Measurements from ENCODE around the gene FUCA2. TPM values are rescaled to one million over a fixed set of nuclear protein-coding genes. Genes with fewer than 3 reads are reported as not detected.

The FUCA2 gene
- total RNA-seq, 1 donor from 2014 or later = 58.7 TPM

DNA sequence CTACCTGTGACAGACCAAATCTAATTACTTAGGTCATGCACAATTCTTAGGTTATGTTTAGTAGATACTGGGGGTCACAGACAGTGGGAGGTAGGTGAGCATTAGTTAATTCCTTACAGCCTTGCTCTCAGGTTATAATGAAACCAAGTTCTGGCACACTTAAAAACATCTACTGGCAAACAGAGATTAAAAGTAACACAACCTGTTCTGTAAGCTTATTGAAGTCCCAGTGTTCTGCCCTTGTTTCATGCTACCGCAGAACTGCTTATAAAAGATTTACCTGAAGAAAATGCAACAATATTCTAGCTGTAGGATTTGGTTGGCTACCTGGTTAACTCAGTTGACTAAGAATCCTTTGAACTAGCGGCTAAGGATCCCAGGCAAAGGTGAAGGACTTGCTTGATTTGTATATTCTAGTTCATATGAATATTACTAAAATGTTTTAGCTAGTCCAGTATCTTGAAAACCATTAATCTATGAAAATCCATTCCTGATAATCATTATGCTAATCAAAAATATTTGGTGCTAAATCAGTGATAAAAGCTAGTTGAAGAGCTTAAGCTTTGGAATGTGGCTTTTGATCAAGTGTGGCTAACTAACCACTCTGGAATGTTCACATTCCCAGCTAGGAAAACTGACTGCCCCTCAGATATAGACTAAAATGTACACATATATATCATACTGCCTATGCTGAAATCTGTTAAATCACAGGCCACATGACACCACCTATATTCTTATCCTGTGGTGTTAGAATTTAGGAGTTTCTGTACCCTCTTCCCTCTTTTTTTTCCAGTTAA, 53.8 kb downstream of the FUCA2 start:
- H3K4me3 Mint-ChIP-seq (ENCODE audit: unreplicated experiment) = no peak overlapping the region
- peaks cover 8% of the 10 kb centered on the region for H3K4me1 Mint-ChIP-seq (ENCODE audit: unreplicated experiment)
- DNase-seq (ENCODE audit: extremely low spot score, unreplicated experiment) = no peak
- peaks cover 12% of the 10 kb centered on the region for H3K36me3 Mint-ChIP-seq (ENCODE audit: unreplicated experiment)
- TF ChIP-seq, protein P1, sequence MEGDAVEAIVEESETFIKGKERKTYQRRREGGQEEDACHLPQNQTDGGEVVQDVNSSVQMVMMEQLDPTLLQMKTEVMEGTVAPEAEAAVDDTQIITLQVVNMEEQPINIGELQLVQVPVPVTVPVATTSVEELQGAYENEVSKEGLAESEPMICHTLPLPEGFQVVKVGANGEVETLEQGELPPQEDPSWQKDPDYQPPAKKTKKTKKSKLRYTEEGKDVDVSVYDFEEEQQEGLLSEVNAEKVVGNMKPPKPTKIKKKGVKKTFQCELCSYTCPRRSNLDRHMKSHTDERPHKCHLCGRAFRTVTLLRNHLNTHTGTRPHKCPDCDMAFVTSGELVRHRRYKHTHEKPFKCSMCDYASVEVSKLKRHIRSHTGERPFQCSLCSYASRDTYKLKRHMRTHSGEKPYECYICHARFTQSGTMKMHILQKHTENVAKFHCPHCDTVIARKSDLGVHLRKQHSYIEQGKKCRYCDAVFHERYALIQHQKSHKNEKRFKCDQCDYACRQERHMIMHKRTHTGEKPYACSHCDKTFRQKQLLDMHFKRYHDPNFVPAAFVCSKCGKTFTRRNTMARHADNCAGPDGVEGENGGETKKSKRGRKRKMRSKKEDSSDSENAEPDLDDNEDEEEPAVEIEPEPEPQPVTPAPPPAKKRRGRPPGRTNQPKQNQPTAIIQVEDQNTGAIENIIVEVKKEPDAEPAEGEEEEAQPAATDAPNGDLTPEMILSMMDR (IDR thresholded peaks at IDR 0.05) = no peak
- H3K9me3 Mint-ChIP-seq (ENCODE audit: unreplicated experiment) = no peaks in the 10 kb centered on the region
- H3K27me3 Mint-ChIP-seq (ENCODE audit: unreplicated experiment) = no peaks in the 10 kb centered on the region
- H3K27ac Mint-ChIP-seq (ENCODE audit: unreplicated experiment) = no peak overlapping the region

DNA sequence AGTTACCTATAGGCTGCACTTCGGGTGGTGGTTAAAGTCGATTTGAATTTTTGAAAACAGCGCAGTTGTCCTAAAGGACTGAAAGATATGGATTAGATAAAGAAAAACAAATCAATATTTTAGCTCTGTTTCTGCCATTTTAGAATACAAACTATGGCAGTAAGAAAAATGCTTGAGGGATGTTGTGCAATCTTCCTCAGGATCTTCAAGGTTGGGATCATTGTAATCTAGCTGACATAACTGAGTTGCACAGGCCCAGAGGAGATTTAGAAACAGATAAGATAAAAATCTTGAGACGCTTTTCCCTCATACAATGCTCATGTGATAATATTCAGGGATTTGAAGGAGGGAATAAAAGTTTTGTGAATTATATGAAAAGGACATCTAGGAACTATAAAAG, 60.0 kb downstream of the FUCA2 start:
- no peak for DNase-seq (ENCODE audit: extremely low spot score, unreplicated experiment)
- TF ChIP-seq, protein P1 (IDR thresholded peaks at IDR 0.05) = no peak
- H3K4me1 Mint-ChIP-seq (ENCODE audit: unreplicated experiment) = peaks cover 18% of the 10 kb centered on the region
- no peaks in the 10 kb centered on the region for H3K9me3 Mint-ChIP-seq (ENCODE audit: unreplicated experiment)
- peak overlapping the region; percentile 93 for H3K4me3 Mint-ChIP-seq (ENCODE audit: unreplicated experiment)
- H3K27ac Mint-ChIP-seq (ENCODE audit: unreplicated experiment) = peak overlapping the region; percentile 89
- H3K27me3 Mint-ChIP-seq (ENCODE audit: unreplicated experiment) = no peaks in the 10 kb centered on the region
- peaks cover 4% of the 10 kb centered on the region for H3K36me3 Mint-ChIP-seq (ENCODE audit: unreplicated experiment)

DNA sequence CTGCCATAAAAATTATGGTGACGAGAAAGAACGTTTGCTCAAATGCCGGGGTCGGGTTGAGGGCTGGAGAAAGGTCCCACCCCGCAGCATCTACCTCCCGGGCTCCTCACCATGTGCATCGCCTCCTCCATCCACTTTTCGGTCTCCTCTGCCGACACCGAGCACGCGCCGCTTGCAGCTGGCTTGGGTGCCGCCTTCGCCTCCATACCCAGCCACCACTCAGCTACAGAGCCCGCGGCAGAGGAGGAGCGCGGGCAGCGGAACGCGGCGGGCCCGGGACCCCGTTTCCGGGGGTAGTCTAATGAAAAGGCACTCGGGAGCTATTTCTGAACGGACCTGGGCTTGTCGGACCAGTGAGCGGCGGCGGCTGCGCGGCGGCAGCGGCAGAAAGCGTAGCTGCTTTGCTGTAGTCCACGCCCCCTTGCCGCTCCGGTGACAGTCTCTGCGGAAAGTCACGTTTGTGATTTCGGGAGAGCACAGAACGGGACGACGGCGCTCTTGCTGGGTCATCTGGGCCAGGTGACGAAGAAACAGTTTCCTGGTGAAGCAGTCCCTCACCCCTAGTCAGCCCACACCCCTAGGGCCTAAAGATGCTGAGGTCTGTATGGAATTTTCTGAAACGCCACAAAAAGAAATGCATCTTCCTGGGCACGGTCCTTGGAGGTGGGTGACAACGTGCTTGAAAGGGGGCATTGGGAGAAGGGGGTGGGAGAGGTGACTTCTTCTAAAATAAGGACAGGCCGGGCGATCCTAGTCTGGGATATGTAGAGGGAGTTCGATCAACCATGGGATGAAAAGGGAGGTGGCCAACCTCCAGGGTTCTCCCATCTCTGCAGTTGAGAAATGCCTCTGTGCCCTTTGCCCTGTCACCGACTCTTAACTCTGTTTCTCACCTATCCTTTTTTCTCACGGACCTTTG, 60.8 kb downstream of the FUCA2 start, which contains the start of the genes ADAT2 and PEX3:
TSS of gene ADAT2 (minus strand) at position 243 of the 919 bp plus-strand sequence. CDS start at position 206, 37 bp downstream.
TSS of gene PEX3 (plus strand) at position 353 of the 919 bp plus-strand sequence. CDS start at position 591, 238 bp downstream.
- peak; percentile 97 for DNase-seq (ENCODE audit: extremely low spot score, unreplicated experiment)
- TF ChIP-seq, protein P1 (IDR thresholded peaks at IDR 0.05) = no peak
- Mint-ChIP-seq H3K4me3 (ENCODE audit: unreplicated experiment) (peak within 1 kb of the TSS; percentile 93), H3K36me3 (ENCODE audit: unreplicated experiment) (peaks cover 4% of the 10 kb centered on the region), H3K27me3 (ENCODE audit: unreplicated experiment) (no peaks in the 10 kb centered on the region), H3K9me3 (ENCODE audit: unreplicated experiment) (no peaks in the 10 kb centered on the region), H3K27ac (ENCODE audit: unreplicated experiment) (peak within 1 kb of the TSS; percentile 89), H3K4me1 (ENCODE audit: unreplicated experiment) (peaks cover 18% of the 10 kb centered on the region)

GRCh38 chr6:143449714-143450452, 61.6 kb downstream of the FUCA2 start:
- Mint-ChIP-seq H3K4me3 (ENCODE audit: unreplicated experiment) (peak overlapping the region; percentile 93), H3K9me3 (ENCODE audit: unreplicated experiment) (no peaks in the 10 kb centered on the region), H3K4me1 (ENCODE audit: unreplicated experiment) (peaks cover 18% of the 10 kb centered on the region), H3K36me3 (ENCODE audit: unreplicated experiment) (peaks cover 4% of the 10 kb centered on the region), H3K27ac (ENCODE audit: unreplicated experiment) (peak overlapping the region; percentile 89), H3K27me3 (ENCODE audit: unreplicated experiment) (no peaks in the 10 kb centered on the region)
- no peak for DNase-seq (ENCODE audit: extremely low spot score, unreplicated experiment)
- TF ChIP-seq, protein P1 (IDR thresholded peaks at IDR 0.05) = no peak
